B cell (primary cell): ENCODE measurements around the gene TSKS. TPM values are rescaled to one million over a fixed set of nuclear protein-coding genes. Genes with fewer than 3 reads are reported as not detected.

Experiments
- ATAC-seq: fragments of 200-7000 bp; cut with Tn5 transposase; one replicate; pipeline ENCODE4 v1.10.0; 2021; ENCODE audit warnings: low read depth, mild to moderate bottlenecking, moderate number of reproducible peaks, moderate library complexity
- CTCF ChIA-PET: fragments of 350-600 bp; sonication (Branson Sonifier 250); formaldehyde crosslinking; loops from one replicate; lab custom pipeline; 2021; ENCODE audit warnings: antibody characterized with exemption, inconsistent platforms; lab: Charles Lee
- POLR2A ChIA-PET: fragments of 350-600 bp; sonication (Branson Sonifier 250); formaldehyde crosslinking; loops from one replicate; lab custom pipeline; 2021; ENCODE audit warnings: antibody characterized with exemption; lab: Charles Lee
- DNase-seq: peaks from one replicate; pipeline ENCODE4 v3.0.0; 2013
- H2AFZ ChIP-seq: 2 replicates; pipeline ENCODE4 v1.6.1; 2012; ENCODE audit warnings: mild to moderate bottlenecking, low read depth, low read length; ENCODE audit not compliant: insufficient read depth, poor library complexity, severe bottlenecking
- H3K27ac ChIP-seq, 2 donors: 1 replicate in 1 of 2; 2 replicates in 1 of 2; pipeline ENCODE4 v1.5.1; 2012 to 2013; ENCODE audit warnings: low read length in 2 of 2, mild to moderate bottlenecking in 2 of 2, moderate library complexity in 1 of 2
- H3K27me3 ChIP-seq, 4 experiments: fragments of 200-600 bp in 1 of 4; sonication (generic) in 1 of 4; replicated peaks in 1 of 4; 1 replicate in 2 of 4; 2 replicates in 2 of 4; pipeline versions ENCODE4 v1.6.1 to v1.7.0; 2013 to 2016; ENCODE audit warnings: low read length in 3 of 4, mild to moderate bottlenecking in 2 of 4, mixed read lengths in 1 of 4, moderate library complexity in 1 of 4; ENCODE audit not compliant: insufficient read depth in 4 of 4, control insufficient read depth in 3 of 4; ENCODE audit errors: control extremely low read depth in 1 of 4
- H3K36me3 ChIP-seq, 2 experiments: replicated peaks in 1 of 2; 1 replicate in 1 of 2; 2 replicates in 1 of 2; pipeline versions ENCODE4 v1.6.1 to v1.7.1; 2013; ENCODE audit warnings: low read length in 1 of 2; ENCODE audit not compliant: insufficient read depth in 2 of 2, control insufficient read depth in 1 of 2; ENCODE audit errors: control extremely low read depth in 1 of 2, extremely low read depth in 1 of 2
- H3K4me1 ChIP-seq, 2 donors: fragments of 200-600 bp in 1 of 2; sonication (generic) in 1 of 2; 1 replicate in 1 of 2; 2 replicates in 1 of 2; pipeline versions ENCODE4 v1.5.1 to v1.6.1; 2013 to 2017; ENCODE audit warnings: low read length in 2 of 2; ENCODE audit not compliant: control insufficient read depth in 2 of 2, insufficient read depth in 2 of 2
- H3K4me2 ChIP-seq: replicated peaks from 2 replicates; pipeline ENCODE3; 2012; ENCODE audit warnings: mild to moderate bottlenecking, low read depth, low read length; ENCODE audit not compliant: poor library complexity, severe bottlenecking
- H3K4me3 ChIP-seq, 5 experiments: fragments of 200-600 bp in 1 of 5; sonication (generic) in 1 of 5; 1 replicate in 3 of 5; 2 replicates in 2 of 5; pipeline versions ENCODE4 v1.5.1 to v1.7.0; 2011 to 2016; ENCODE audit warnings: low read length in 4 of 5, mild to moderate bottlenecking in 4 of 5, low read depth in 2 of 5, control low read depth in 1 of 5, moderate library complexity in 1 of 5; ENCODE audit not compliant: insufficient read depth in 1 of 5; ENCODE audit errors: control extremely low read depth in 1 of 5, extremely low read depth in 1 of 5
- H3K79me2 ChIP-seq: fragments of 200-600 bp; sonication (generic); one replicate; pipeline ENCODE4 v1.6.0; 2016; ENCODE audit warnings: low read length; ENCODE audit not compliant: control insufficient read depth, insufficient read depth
- H3K9ac ChIP-seq: fragments of 200-600 bp; sonication (generic); 2 replicates; pipeline ENCODE4 v1.6.1; 2017; ENCODE audit warnings: mild to moderate bottlenecking, low read length, moderate library complexity
- H3K9me3 ChIP-seq, 3 donors: one replicate each; pipeline versions ENCODE4 v1.6.1 to v1.7.1; 2013; ENCODE audit warnings: low read length in 2 of 3; ENCODE audit not compliant: control insufficient read depth in 2 of 3, insufficient read depth in 1 of 3; ENCODE audit errors: control extremely low read depth in 1 of 3
- H4K20me1 ChIP-seq: 2 replicates; pipeline ENCODE4 v1.6.0; 2012; ENCODE audit warnings: mild to moderate bottlenecking, low read length; ENCODE audit not compliant: insufficient read depth, control insufficient read depth, poor library complexity, severe bottlenecking
- H3K27ac Mint-ChIP-seq: one replicate; pipeline ENCODE4 v1.8.0; 2021; ENCODE audit warnings: mixed read lengths
- H3K27me3 Mint-ChIP-seq: one replicate; pipeline ENCODE4 v1.8.0; 2021; ENCODE audit warnings: mixed read lengths
- H3K4me1 Mint-ChIP-seq: one replicate; pipeline ENCODE4 v1.8.0; 2021; ENCODE audit warnings: mixed read lengths
- H3K4me3 Mint-ChIP-seq: one replicate; pipeline ENCODE4 v1.8.0; 2021; ENCODE audit warnings: mixed read lengths
- H3K9me3 Mint-ChIP-seq: one replicate; pipeline ENCODE4 v1.8.0; 2022; ENCODE audit warnings: mixed read lengths; ENCODE audit not compliant: insufficient read depth
- EZH2 ChIP-seq: IDR thresholded peaks from 2 replicates; pipeline ENCODE4 v1.6.1; 2012; ENCODE audit warnings: borderline replicate concordance, low read depth, mild to moderate bottlenecking, moderate library complexity, low read length; ENCODE audit not compliant: insufficient read depth, poor library complexity, severe bottlenecking
- WGBS: methylation state at CpG from one replicate; pipeline ENCODE4 v1.1.5; 2013; ENCODE audit warnings: missing lambda C conversion rate; ENCODE audit not compliant: insufficient coverage; 5-methylcytosine and 5-hydroxymethylcytosine counted together
- intact Hi-C: fragments of 100-400 bp; cut with micrococcal nuclease; formaldehyde crosslinking; loops from one replicate; pipeline ENCODE4 v1.10.0; 2022
- polyA plus RNA-seq: library from polyadenylated mRNA; depleted of rRNA; stranded (reverse); fragments of >200 nt; gene quantifications from 2 replicates; pipeline ENCODE4 v1.2.3, GENCODE V29; 2012
- total RNA-seq, 2 donors: library from RNA; stranded (reverse); fragments of 120-200 nt in 1 of 2; gene quantifications; 1 replicate in 1 of 2; 2 replicates in 1 of 2; pipeline versions ENCODE4 v1.2.3 to v1.2.4, GENCODE V29; 2013 to 2022
- TF ChIP-seq, protein P1 (sequence below): fragments of 200-600 bp; IDR thresholded peaks from one replicate; pipeline ENCODE4 v1.8.0; 2022; ENCODE audit warnings: antibody characterized with exemption, mild to moderate bottlenecking

Gene TSKS
- total and polyA plus RNA-seq, 2 donors (not counting 1 experiment from before 2014, with no cell fraction given): 0.15 to 0.18 TPM

DNA sequence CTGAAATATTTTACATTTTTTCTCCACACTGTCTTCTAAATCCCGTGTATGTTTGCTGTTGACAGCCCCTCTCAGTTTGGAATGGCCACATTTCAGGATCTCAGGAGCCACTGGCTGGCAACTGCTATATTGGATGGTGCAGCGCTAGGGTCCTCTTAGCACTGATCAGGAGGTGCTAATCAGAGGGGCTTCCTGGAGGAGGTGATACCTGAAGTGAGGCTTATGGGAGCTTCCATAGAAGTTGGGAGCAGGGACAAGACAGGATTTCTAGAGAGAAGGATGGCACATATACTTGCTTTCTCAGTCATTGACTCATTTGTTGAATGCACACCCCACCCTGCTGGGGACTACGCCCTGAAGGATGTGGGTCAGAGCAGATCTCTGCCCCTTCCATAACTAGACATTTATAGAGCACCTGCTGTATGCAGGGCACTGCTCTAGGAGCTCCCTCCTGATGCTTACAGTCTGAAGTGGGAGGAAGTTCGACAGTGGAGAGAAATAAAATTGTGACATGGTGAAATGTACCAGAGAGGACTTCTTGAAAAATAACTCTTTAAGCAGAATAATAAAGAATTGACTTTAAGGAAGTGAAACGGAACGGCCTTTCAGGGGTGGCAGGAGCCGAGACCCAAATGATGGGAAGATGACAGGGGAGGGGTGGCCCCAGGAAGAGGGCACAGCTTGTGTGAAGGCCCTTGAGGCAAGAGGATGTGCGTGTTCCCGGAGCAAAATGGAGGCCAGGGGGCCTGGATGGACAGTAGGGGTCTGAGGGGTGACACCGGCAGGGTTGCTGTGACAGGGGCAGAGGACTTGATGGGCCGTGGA is 16.8 kb upstream of the TSKS start:
- H3K27ac Mint-ChIP-seq: peak overlapping the region; percentile 85
- Histone ChIP-seq H2AFZ (no peak overlapping the region), H3K36me3 (peaks cover 7 to 28% of the 10 kb centered on the region in 2 experiments), H3K79me2 (peaks cover 48% of the 10 kb centered on the region), H3K4me2 (peak overlapping the region; percentile 29), H4K20me1 (peaks cover 21% of the 10 kb centered on the region), H3K9ac (peak overlapping the region; percentile 30), H3K4me1 (peaks cover 17 to 25% of the 10 kb centered on the region in 2 donors), H3K9me3 (no peaks in the 10 kb centered on the region), H3K27me3 (no peaks in the 10 kb centered on the region), H3K4me3 (no peak overlapping the region), H3K27ac (peak overlapping the region; percentile 52 to 64)
- intact Hi-C loops: no loop called here
- ChIA-PET CTCF (interaction anchor here (1.7 kb wide), 1 partner anchor 85 kb away, joined by 3 read pairs; no protein-coding TSS in a partner anchor), POLR2A (interaction anchor here (0.6 to 1.2 kb wide), 2 partner anchors 13 to 102 kb away, joined by 3 read pairs; partner anchors contain the start of gene AP2A1)
- TF ChIP-seq, protein P1, sequence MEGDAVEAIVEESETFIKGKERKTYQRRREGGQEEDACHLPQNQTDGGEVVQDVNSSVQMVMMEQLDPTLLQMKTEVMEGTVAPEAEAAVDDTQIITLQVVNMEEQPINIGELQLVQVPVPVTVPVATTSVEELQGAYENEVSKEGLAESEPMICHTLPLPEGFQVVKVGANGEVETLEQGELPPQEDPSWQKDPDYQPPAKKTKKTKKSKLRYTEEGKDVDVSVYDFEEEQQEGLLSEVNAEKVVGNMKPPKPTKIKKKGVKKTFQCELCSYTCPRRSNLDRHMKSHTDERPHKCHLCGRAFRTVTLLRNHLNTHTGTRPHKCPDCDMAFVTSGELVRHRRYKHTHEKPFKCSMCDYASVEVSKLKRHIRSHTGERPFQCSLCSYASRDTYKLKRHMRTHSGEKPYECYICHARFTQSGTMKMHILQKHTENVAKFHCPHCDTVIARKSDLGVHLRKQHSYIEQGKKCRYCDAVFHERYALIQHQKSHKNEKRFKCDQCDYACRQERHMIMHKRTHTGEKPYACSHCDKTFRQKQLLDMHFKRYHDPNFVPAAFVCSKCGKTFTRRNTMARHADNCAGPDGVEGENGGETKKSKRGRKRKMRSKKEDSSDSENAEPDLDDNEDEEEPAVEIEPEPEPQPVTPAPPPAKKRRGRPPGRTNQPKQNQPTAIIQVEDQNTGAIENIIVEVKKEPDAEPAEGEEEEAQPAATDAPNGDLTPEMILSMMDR: no peak
- TF ChIP-seq EZH2: no peak
- DNase-seq (peak; percentile 55), ATAC-seq (peak; percentile 49)
- peak overlapping the region; percentile 42 for H3K4me3 Mint-ChIP-seq
- H3K27me3 Mint-ChIP-seq: no peaks in the 10 kb centered on the region
- WGBS: 60% methylated on average over 10 of the region's 11 CpGs
- H3K4me1 Mint-ChIP-seq: peaks cover 23% of the 10 kb centered on the region
- no peaks in the 10 kb centered on the region for H3K9me3 Mint-ChIP-seq

- no peak overlapping the region for H3K4me2 ChIP-seq
- H3K4me3 Mint-ChIP-seq: no peak overlapping the region
- H3K4me1 ChIP-seq: peaks cover 17 to 20% of the 10 kb centered on the region in 2 donors
- no peaks in the 10 kb centered on the region for H3K27me3 ChIP-seq
- peaks cover 0 to 6% of the 10 kb centered on the region in 2 experiments for H3K36me3 ChIP-seq
- no peak for TF ChIP-seq EZH2
- TF ChIP-seq, protein P1: no peak
- ATAC-seq (no peak), DNase-seq (no peak)
- no peaks in the 10 kb centered on the region for H3K9me3 Mint-ChIP-seq
- H3K27ac Mint-ChIP-seq: peak overlapping the region; percentile 47
- intact Hi-C loops: no loop called here
- no peak overlapping the region for H2AFZ ChIP-seq
- H3K9me3 ChIP-seq: no peaks in the 10 kb centered on the region
- no peaks in the 10 kb centered on the region for H3K27me3 Mint-ChIP-seq
- no peak overlapping the region for H3K9ac ChIP-seq
- no peak overlapping the region for H3K4me3 ChIP-seq
- H3K4me1 Mint-ChIP-seq: peaks cover 30% of the 10 kb centered on the region
- ChIA-PET POLR2A (interaction anchor here (0.7 kb wide), 1 partner anchor 29 kb away, joined by 7 read pairs; no protein-coding TSS in a partner anchor), CTCF (no interaction called here)
- no peak overlapping the region for H3K27ac ChIP-seq
- peaks cover 60% of the 10 kb centered on the region for H3K79me2 ChIP-seq
- 94% methylated on average over 6 of the region's 6 CpGs for WGBS
- peaks cover 42% of the 10 kb centered on the region for H4K20me1 ChIP-seq
Measured at GRCh38 chr19:49776371-49776764, 13.3 kb upstream of the TSKS start.
